GM18519 (cell line): ENCODE measurements around the gene GALNT11.
A peak's percentile ranks its signal among the peaks of the same experiment; 100 is the strongest.

ENCODE experiments used
- ATAC-seq: cut with Tn5 transposase; IDR thresholded peaks from one replicate; pipeline ENCODE4 v1.9.1; 2021; ENCODE audit warnings: mild to moderate bottlenecking, moderate library complexity; ENCODE audit not compliant: unreplicated experiment, low FRiP score

Gene GALNT11

DNA sequence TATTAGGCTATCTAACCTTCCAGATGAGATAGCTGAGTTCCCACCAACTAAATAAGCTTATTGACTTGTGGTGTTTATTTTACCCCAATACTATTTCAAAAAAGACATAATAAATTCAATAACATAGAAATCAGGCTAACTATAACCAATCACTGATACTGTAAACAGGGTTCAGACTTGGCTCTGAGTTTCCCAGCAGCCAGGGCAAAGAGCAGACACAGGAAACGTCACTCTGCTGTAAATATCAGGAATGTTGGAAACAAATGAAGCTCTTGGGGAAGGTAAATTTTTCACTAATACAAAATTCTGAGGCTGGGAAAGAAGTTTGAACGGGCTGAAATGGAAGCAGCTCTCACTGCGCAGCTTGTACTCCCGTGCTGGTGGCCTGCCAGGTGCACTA lies 114.6 kb downstream of the GALNT11 start:
- ATAC-seq, result no peak

DNA sequence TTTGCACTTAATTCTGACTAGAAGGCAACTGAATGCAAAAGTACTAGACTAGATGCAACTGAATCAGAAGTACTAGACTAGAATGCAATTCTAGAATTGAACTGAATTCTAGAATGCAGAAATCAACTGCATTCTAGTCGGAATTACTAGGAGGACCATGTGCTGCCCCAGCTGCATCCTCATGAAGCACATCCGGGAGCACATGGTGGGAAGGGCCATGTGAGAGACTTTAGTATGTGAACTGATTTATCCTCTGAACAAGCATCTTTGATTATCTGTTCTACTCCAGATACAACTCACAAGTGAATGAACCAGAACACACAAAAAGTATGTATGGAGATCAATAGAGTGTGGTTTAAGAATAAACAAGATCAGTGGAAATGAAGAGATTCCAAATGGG lies 115.1 kb downstream of the GALNT11 start:
- ATAC-seq, result no peak

DNA sequence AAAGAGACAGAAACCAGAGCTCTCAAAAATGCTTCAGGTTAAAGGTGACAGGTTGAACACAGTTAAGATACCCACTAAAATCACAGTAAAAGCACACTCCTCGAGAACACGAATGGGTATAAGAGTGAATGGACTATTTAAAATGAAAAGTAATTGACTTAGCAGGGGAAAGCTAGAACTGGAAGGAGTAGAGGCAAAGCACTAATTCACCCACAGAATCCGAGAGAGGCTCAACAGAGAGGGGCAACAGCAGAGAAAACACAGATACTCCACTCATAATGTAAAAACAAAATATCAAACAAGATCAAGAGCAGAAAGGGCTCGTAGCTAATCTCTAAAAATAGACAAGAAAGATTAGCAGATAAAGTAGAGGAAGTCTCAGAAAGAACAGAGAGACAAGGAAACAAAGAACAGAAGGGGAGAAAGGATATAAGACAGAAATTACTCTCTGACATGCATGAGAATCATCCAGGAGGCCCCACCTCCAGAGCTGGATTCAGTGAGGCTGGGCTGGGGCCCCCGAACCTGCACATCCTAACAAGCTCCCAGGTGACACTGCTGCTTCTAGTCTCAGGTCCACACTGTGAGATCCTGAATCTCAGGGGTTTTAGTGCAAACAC lies 117.6 kb downstream of the GALNT11 start:
- no peak for ATAC-seq

DNA sequence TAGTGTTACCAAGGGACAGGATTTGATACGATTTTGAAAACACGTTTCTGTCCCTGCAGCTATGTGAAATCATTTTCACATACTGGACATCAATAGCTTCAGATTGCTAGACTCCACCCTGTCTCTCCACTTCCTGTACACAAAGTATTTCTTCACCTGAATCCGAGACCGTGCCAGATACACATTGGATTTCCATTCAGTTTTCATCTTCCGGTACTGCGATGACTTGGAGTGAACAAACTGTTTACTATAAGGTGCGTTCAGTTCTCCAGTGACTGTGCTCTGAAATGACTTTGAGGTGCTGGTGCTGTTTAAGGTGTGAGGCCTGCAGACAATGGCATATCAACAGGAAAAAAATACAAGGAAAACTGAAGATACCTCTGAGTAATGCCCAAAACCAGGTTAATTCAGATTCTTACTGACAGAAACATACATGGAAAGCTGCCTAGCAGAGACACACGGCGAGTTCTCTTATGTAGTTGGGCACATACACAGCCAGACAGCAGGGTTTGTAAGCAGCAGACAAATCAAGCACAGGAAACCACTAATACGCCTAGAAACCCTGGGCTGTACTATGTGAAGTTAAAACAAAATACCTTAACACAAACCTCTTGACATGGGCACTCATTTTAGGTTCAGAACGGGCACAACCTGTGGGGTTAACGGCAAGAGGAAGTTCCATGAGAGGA lies 119.2 kb downstream of the GALNT11 start:
- no peak for ATAC-seq

DNA sequence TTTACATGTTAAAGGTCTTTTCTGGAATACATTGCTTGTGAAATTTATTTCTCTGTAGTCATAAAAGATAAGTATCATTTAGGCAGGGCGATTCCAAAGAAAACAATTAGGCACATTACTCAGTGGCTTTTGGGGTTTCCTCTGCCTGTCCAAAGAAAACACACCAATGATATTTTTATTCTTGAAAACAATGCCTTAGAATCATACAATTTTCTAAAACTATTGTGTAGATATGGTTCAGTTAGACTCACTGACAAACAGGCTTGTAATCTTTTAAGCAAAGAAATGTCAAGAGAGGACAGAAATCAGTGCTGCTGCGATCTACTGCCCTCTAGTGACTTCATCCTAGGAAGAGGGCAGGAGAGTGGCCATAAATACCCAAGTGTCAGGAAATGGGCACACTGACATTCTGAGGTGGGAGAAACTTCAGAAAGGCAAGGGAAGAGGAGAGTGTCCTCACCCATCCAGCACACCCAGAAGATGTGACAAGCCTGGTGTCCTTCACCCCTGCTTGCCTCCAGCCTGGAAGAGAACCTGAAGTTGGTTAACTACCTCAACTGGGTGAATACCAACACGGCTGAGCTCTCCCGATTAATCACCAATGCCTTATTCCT lies 120.5 kb downstream of the GALNT11 start:
- ATAC-seq, result no peak

DNA sequence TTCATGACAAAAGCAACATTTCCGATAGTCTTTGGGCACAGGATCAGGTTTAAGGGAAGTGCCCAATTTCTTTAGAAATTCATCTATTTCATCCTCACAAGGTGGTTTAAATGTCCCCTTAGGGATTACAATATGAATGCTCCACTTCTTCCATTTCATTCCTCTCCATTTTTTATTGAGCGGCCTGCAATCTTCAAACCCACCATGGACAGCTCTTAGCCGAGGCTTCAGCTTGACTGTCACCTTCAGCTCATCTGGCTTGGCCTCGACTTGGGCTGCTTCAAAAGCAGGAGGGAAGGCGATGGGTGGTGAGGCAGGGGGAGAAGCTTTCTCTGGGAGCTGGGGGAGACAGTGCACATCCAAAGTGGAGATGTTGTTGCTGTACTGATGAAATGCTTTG lies 123.2 kb downstream of the GALNT11 start:
- ATAC-seq, result no peak

DNA sequence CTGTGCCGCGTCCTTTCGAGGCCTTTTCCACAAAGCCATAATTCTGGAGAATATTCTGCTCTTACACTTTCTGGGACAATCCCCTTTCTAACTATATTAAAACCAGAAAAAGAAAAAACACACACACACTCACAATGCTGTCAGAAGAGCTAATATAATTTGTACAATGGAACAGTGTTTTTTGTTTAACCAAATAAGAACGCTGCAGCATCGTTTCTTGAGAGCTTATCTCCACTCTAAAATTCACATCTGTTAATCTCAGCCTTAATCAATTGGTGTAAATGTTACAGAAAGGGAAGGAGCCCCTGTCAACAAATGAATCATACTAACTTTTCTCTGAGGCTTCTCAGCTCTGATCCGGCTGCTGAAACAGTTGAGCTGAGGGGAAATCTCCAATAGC lies 123.9 kb downstream of the GALNT11 start:
- no peak for ATAC-seq

DNA sequence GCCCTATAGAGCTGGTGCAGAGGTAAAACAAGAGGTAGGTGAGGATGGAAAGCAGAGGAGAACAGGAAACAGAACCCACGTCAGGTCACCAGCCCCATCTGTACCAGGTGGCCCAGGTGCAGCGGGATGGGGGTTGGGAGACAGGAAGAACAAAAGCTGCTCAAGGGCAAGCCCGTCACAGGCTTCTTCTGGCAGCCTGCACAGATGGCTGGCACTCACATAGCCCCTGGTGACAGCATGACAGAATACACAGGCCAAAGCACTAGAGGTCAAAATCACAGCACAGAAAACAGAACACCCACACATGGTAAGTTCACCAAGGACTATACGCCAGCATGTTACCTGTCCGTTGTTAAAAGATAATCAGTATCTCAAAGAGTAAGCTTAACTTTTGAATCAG lies 126.8 kb downstream of the GALNT11 start:
- ATAC-seq, result no peak

DNA sequence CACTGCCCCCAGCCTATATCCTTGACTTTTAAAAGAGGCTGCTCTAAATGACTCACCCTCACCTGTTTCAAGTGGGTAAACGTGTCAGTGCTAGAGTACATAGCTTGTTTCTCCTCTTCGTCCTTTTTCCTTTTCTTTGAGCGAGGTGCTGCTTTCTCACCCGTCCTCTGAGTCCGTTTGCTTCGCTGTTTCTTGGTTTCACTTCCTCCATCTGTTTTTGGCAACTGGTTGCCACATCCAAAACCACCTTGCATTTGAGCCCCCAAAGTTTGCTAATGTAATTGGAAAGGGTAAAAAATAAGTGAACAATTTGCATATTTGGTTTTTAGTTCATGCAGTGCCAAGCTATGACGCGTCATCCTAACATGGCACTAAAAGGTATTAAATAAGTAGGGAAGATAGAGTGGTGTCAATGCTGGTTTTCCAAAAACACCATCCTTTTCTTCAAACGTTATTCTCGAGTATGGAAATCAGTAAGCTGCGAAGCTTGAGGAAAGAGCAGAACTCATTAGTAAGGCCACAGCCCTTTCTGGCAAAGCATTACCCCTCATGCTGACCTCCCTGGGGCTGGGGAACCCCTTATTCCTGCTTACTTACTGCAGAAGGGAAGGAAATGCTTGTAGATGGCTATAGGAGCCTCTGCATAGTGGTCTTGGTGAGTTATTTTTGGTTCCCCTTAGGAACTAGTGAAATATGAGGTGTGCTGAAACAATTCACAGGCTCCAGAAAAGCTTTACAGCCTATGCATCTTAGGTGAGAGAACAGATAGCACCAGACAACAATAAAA lies 133.5 kb downstream of the GALNT11 start:
- peak; percentile 89 for ATAC-seq

DNA sequence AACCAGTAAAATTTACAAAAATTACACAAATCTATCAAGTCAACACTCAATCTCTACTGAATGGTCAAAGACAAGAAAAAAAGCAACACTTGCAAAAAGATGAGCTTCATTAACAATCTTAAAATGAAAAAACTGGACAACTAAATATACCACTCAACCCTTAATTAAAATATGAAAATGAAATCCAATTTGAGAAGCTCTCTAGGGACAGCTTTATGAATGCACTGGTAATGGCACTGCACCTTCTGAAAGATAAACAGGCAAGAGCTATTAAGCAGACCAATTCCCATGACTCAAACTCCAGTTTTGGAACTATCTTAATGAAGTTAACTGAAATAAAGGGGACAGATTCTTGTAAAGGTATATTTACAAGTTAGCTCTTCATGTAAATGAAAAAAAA lies 135.7 kb downstream of the GALNT11 start:
- no peak for ATAC-seq

DNA sequence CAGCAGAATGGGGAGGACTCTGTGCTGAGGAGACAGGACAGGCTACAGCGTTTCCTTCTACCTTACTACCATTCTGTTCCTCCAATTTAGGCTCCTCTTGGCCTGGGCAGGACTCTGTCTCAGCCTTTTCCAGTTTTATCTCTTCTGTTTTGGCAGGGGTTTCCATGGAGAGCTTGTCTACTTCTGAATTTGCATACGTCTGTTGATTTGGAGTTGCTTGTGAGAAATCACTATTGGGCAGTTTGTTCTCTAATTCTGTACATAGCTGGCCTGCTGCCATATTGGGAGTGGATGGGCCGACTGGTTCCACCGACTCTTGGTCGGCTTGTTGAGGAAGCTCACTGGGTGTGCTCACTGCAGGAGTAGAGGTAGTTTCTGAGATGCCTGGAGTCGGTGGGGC lies 136.8 kb downstream of the GALNT11 start:
- no peak for ATAC-seq
